Effector CD8-positive, alpha-beta T cell (primary cell): ENCODE measurements around the gene SIGMAR1.

Experiments used
- DNase-seq: peaks from one replicate; lab custom pipeline; 2025; lab: John Stamatoyannopoulos, UW
- total RNA-seq, 4 experiments: gene quantifications; one replicate each; lab custom pipeline; 2026; lab: John Stamatoyannopoulos, UW

The SIGMAR1 gene
- total RNA-seq = 37.5 to 67.0 (median 39.3) reads per million in 4 experiments

DNA sequence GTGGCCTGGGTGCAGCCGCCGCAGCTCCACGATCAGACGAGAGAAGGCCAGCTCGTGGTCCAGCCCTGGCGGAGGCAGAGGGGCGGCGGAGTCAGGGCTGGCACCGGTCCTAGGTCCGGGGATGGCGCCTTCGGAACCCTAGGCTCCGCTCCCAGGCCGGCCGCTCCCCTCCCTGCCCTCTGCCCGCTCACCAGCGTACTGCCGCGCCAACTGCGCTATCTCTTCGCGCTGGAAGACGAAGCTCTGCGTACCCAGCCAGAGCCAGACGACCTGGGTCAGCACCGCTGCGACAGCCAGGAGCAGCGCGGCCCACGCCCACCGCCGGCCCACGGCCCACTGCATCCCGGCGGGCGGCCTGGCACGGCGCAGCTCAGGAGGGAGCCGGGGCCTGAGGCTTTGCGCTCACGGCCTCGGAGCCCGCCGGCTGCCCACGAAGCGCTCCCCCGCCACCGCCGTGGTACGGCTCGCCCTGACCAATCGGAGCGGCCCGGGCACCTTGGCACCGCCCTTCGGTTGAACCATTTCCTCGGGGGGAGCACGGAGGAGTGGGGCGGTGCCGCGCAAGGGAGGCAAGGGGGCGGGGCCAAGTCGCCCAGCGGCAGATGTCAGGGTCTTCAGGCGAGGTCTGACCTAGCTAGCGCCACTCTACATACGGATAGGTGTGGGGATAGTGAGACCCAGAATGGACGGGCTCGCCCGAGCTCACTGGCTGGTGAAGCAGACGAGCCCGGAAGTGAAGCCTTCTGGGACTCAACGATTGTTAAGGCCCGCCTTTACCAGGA is at the start of gene SIGMAR1:
SIGMAR1 (minus strand) TSS at position 432 of the 782 bp plus-strand sequence; CDS start at position 342, 90 bp downstream.
- peak; percentile 90 for DNase-seq

DNA sequence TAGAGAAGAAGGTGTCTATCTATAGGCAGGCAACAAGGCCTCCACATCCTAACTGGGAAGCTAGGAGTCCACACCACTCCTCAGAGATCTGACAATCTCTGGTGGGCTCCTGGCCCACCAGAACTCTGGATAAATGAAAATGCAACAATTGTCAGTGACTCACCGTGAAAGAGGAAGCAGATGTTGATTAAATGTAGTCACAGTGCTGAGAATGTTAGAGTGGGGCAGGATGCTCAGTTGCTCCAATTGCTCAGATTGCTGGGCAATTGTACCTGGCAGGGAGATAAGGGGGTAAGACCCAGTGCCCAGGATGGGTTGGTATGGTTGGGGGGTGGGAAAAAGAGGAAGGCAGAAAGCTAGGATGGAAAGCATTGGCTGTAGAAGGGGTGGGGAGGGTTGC is 49.1 kb upstream of the SIGMAR1 start:
- no peak for DNase-seq

DNA sequence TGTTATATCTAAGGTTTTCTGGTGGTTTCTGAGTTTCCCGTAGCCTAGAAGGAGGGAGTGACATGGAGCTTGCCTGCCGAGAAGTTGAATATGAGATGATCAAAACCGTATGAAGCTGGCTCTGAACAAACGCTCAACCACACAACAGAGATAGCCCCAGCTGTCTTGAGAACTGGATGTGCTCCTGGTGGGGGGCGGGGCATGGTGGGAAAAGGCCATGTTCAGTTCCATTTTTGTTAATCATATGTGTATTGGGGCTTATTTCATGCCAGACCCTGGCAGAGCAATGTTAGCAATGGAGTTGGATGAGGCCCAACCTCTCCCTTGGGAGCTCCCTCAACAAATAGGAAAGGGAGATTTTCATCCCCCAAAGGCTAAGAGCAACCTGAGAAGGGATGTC is 48.6 kb upstream of the SIGMAR1 start:
- DNase-seq = no peak

DNA sequence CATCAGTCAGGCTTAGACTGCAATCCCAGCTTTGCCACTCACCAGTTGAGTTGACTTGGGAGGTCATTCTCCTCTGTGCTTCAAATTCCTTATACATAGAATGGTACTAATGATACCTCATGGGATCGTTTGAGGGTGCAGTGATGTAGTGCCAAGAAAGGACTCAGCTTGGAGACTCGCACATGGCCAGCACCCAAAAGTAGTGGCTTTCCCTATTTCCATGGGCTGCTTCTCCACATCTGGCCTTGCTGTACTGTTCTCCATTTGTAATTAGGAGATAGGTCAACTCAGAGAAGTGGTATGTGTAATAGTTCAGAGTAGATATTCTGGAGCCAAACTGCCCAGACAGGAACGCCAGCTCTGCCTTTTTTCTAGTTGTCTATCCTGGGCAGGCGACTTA is 48.0 kb upstream of the SIGMAR1 start:
- no peak for DNase-seq

DNA sequence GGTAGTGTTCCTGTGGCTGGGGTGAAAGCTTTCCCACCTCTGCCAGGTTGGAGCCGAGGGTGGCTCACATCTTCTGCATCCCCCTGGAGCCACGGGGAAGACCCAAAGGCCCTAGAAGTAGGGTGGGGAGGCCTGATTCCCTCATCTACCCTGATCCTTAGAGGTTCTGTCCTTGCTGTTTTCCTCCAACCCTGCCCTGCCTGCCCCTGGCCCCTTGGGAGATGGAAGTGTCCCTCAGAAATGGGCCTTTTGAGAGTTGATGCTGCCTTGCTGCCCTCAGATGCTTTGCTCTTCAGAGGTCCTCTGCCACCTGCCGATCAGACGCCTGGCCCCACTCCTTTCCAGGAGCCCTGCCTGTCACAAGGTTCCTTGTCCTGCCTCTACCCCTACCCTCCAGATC is 47.2 kb upstream of the SIGMAR1 start:
- no peak for DNase-seq

DNA sequence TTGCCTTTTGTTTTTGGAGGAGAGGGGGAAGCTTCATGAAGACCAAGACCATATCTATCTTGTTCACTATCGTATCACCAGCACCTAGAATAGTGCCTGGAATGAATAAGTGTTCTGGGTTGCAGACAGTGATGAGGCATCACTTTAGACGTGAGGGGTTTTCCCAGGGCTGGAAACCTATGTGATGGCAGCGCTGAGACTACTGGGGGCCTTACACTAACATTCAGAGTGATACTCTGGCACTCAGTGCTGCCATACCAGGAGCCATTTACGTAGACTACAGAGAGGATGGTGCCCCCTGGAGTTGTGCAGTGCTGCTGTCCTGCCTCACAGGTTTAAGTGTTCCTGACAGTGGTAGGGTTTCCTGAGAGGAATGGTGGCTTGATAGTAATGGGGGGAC is 46.6 kb upstream of the SIGMAR1 start:
- DNase-seq = no peak

DNA sequence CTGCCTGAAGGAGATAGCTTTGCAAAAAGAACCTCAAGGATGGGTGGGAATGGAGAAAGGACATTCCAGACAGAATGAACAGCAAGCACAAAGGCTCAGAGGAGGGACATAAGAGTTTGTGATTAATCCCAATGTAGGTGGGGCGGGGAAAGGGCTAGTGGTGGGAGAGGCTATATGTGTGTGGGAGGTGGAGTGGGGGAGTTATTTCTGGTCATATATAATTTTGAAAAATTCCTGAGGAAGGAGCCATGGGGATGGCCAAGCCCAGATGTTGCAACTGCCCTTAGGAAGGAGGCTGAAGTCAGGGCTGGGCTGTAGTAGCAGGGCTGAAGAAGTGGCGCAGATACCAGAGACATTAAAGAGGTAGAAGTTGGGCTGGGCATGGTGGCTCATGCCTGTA is 38.3 kb upstream of the SIGMAR1 start:
- DNase-seq = no peak

DNA sequence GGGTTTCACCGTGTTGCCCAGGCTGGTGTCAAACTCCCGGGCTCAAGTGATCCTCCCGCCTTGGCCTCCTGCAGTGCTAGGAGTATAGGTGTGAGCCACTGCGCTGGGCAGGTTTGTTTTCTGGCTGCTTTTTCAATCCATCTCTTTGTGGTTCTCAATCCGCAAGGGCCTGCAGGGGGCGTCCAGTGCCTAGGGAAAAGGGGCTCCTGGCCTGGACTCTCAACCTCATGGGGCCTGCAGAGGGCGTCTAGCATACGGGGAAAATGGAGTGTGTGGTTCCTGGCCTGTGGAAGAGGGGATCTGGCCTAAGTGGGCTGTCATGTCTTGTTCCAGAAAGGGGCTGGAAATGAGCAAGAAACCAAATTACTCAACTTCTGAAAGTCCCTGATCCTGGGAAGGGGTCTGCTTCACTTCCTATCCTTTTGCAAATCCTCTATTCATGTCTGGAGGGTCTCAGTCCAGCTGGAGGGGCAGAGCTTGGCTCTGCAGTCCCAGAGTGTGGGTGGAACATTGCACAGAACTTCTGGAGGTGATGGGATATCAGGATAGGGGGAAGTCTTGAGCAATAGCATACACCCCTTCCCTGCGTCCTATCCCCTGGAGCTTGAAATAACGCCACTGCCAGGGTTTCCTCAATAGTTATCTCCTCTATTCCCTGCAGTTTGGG is 37.6 kb upstream of the SIGMAR1 start:
- DNase-seq = peak; percentile 20

DNA sequence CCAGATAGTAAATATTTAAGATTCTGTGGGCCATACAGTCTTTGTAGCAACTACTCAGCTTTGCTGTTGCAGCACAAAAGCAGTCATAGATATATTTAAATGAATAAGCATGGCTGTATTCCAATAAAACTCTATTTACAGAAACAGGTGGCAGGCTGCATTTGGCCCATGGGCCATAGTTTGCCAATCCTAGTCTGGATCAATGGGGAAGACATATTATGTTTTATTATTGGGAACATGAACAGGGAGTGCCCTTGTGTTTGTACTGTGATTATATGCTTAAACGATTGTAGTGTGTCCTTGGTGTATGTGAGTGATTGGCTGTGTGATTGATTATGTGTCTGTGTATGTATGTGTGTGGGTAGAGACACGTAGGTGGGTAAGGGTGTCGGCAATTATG is 36.9 kb upstream of the SIGMAR1 start:
- DNase-seq = no peak

DNA sequence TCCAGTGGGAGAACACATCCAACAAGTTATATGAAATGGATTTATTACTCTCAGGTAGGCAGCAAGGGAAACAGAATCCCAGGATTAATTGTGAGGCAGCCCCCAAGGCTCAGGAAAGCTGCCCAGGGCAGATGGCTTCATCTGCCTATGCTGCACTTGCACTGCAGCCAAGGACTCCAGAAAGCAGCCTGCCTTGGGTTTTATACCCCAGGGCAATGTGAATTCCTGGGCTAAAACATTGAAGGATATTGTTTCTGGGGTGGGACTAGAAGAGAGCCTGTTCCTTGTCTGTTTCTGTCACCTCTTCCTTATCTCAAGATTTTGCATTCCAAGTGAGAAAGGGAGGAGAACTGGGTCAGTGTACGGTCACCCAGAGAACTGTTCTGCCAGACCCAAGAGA is 33.7 kb upstream of the SIGMAR1 start:
- no peak for DNase-seq

DNA sequence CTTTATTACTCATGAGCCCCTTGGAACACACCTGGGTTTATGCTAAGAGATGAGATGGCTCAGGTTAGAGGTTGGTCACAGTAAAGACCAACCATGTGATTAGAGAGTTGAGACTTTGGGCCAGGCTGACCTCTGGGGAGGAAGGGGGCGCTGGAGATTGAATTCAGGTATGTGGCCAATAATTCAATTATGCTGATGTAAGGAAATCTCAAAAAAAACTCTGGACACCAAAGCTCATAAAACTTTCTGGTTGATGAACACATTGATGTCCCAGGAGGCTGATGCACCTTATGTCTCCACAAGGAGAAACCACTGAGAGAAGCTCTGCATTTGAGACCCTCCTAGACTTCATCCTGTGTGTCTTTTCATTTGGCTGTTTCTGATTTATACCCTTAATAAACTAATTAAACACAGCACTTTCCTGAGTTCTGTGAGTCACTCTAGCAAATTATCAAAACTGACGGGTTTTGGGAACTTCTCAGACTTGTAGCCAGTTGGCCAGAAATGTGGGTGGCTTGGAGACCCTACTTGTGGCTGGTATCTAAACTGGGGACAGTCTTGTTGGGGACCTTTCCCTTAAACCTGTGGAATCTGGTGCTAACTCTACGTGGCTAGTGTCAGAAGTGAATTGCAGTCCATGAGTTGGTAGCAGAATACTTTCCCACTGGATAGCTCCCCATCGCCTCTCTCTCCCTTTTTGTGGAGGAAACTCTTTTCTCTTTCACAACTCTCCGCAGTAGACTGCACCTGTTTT is 32.4 kb upstream of the SIGMAR1 start:
- no peak for DNase-seq

DNA sequence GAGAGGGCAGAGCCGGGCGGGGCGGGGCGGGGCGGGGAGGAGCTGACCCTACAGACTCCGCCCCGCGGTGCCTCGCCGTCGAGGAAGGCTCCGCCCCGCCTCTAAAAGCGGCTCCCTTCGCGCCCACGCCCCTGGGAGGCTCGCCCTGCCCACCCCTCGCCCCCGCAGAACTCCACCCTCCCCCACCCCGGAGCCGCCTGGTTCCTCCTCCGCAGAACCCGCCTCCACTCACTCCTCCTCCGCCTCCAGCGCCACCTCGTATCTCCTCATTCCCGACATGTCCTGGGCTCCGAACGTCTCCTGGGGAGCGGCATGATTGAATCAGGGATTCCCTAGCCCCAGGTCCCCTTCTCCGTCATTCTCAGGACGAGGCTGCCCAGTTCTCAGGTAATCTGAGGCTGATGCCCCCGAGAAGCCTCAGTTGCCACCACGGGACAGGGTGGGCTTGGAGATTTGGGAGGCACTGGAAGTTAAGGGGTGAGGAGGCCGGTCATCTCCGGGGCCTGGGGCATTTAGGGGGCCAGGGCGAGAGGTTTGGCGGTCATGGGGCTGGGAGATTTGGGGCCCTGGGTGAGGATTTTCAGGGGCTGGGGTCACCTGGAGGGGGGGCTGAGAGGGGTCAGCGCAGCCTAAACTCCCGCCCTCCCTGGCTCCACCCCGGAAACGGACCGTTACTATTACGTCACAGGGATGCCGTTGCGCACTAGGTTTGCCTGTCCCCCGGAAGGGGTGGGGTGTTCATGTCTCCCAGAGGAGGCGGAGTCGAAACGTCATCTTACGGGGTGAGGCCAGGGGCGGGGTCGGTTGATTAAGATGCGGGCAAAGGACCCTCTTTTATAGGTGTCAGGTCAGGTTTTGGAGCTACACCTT is 28.0 kb upstream of the SIGMAR1 start:
- peak; percentile 86 for DNase-seq

DNA sequence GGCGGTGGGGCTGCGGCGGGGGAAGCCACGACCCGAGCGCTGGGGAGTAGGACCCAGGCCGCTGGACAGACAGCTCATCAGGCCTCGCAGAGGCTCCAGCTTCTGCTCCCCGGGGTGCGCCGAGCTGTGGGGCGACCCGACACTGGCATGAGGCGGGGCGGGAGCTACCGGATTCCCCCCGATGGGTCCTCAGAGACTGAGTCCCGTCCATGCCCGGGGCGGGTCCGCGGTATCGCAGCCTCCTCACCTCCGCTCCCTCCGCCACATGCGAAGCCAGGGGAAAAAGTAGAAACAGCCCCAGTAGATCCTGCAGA is 27.4 kb upstream of the SIGMAR1 start:
- DNase-seq = no peak

DNA sequence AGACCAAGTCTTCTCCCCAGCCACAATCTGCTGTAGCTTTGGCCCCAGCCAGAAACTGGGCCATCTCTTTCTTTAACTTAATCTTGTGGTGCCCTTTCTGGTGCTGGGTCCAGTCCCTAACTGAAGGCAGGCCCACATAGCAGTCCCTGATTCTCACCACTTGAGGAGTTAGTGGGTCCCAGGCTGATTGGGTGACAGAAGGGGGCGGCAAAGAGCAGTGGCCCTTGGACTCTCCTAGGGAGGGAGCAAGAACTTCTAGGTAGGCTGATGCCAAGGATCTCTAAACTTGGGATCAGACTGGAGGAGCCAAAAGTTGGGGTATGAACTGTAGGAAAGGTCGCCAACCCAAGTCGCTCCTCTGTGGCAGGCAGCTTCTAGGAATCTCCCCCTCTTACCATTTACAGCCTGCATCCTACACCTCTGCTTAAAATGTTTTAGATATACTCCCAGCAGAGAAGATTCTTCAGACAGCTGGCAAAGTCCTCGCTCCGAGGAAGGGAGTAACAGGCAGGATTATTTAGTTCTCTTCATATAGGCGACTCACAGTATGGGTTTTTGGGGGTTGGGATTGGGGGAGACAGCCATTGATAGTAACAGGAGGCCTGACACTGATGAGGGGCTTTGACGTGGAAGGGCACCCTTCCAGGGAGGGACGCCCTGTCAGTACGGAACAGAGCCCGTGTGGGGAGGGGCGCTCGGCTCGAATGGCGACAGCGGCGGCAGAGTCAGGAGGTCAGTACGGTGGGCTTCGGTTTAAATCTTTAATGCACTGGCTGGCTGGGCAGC is 26.9 kb upstream of the SIGMAR1 start:
- DNase-seq = peak; percentile 58

DNA sequence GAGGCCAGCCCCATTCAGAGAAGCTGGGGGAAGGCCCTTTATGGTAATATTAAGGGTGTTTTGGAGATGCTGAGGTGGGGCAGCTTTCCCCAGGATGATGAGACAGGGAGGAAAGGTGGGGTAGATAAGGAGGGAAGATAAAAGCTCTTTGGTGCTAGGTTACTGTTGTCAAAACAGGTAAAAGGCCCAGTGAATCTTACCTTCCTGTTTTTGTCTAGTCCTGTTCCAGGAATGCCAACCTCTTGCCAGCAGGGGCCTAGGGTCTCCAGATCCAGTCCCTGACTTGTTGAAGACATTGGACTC is 25.7 kb upstream of the SIGMAR1 start:
- DNase-seq = no peak

DNA sequence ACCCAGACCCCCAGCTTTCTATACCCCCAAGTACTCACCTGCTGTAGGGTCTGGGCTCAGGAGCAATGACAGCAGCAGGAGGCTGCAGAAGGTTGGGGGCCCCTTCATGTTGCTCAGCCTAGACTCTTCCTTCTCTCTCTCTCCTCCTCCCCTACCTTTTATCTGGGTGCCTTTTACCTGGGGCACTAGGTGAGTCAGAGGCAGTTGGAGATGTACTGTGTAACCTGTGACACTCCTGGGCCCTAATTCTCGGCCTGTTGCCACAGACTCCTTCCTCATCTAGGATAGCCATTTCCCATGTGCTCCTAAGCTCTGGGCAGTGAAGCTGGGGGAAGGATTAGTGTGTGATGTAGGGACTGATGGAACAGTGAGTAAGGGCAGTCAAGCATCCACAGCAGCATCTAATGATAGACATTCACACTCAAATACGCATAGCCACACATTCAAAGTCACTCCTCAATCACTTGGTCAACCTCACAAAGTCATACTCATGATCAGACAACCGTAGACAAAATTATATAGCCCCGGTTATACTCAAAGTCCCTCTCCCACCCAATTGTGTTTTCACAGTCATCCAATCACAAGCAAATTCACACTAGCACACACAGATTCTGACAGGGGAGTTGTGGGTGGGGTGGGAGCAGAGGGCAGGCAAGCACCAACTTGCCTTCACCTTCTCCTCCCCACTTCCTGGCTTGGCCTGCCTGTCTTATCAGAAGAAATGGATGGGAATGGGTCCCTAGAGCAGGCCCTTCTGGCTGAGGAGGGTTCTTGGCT is 25.1 kb upstream of the SIGMAR1 start, which contains the start of gene CCL27:
CCL27 (minus strand) TSS at position 132 of the 777 bp plus-strand sequence; CDS start at position 108, 24 bp downstream.
- DNase-seq = no peak

DNA sequence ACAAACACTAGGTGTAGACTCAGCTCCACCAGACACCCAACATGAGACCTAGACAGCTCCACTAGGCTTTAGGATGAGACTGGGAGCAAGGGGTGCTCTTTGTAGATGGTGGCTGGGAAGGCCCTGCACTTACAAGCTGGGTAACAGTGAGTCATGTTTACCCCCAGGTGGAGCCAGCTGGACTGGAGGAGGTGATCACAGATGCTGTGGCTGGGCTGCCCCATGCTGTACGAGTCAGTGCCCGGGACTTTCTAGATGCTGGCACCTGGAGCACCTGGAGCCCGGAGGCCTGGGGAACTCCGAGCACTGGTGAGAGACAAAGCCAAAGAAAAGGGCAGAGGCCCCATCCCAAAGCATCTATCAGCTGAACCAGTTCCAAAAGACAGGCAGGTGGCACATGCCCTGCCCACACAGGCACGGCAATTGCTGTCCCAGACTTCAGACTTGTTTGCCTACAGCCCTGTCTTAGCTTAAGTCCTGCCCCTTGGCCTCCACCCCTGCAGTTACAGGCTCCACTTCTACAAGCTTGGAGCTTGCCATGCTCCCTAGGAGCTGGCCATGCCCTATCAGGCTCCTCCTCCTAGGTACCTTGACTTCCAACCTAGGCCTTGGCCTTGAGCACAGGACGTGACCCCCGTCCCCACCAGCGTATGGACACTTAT is 22.1 kb upstream of the SIGMAR1 start:
- no peak for DNase-seq

DNA sequence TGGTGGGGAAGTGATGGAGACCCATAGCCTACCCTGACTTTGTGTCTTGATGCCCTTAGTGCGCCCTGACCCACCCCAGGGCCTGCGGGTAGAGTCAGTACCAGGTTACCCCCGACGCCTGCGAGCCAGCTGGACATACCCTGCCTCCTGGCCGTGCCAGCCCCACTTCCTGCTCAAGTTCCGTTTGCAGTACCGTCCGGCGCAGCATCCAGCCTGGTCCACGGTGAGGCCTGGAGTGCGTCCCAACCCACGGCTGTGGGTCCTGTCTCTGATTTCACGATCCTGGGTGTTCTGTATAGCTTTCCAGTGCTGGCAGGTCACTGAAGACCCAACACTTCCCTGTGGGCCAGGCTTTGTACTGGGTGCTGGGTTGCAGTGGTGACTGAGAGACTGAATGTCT is 20.9 kb upstream of the SIGMAR1 start:
- DNase-seq = no peak

DNA sequence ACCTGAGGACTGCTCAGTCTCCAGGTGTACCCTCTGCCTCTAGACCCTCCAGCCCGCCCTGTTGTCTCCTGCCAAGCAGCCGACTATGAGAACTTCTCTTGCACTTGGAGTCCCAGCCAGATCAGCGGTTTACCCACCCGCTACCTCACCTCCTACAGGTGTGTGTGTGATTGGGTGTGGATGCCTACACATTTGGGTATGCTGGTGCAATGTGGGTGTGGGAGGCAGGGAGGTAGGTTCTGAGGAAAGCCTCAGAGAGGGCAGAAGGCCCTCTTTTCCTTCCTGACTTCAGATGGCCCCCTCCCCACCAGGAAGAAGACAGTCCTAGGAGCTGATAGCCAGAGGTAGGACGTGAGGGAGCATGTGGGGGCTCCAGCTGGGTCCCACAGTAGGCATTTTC is 19.4 kb upstream of the SIGMAR1 start:
- DNase-seq = no peak

DNA sequence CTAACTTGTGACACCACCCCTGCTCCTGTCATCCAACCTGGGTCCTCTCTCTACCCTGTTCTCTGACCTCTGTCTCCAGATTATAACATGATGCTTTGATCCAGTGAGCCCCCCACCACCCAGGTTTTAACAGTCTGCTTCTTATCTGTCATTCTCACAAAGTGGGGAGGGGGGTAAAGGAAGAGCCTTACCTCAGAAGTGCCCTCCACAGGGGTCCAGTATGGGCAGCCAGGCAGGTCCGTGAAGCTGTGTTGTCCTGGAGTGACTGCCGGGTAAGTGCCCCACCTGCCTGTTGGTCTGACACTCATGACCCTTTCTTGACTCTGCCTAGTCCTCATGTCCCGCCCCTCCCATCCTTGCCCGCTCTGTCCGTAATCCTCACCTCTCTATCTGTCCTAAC is 17.8 kb upstream of the SIGMAR1 start:
- no peak for DNase-seq
